Ureter (tissue), 1 donor: Measurements from ENCODE around the gene LGSN. TPM values are rescaled to one million over a fixed set of nuclear protein-coding genes. Genes with fewer than 3 reads are reported as not detected.
"Not testable (repeated sequence)": the region's sequence is repeated elsewhere in the genome, so short reads cannot be mapped to it uniquely, and the experiment has no call there.

Source experiments
- DNase-seq: peaks from one replicate; pipeline ENCODE4 v3.0.0-alpha.2; 2020; ENCODE audit warnings: low spot score
- total RNA-seq: library from RNA; stranded (reverse); gene quantifications from one replicate; pipeline ENCODE4 v1.2.4, GENCODE V29; 2023
- donor health status: DM: yes; HTN: yes; CAD: no.

The LGSN gene
- total RNA-seq, 1 donor from 2014 or later, result not detected

GRCh38 chr6:63305277-63305676 lies 14.5 kb downstream of the LGSN start:
- DNase-seq, result no peak

- DNase-seq, result no peak
These were observed 16.3 kb downstream of the LGSN start for GRCh38 chr6:63303476-63303875.

- DNase-seq, result no peak
These were observed 20.1 kb downstream of the LGSN start for GRCh38 chr6:63299667-63300066.

GRCh38 chr6:63295553-63296194 lies 24.1 kb downstream of the LGSN start:
- DNase-seq, result no peak

- DNase-seq, result no peak
These were observed 29.2 kb downstream of the LGSN start for GRCh38 chr6:63290492-63291058.

- no peak for DNase-seq
These were observed 30.4 kb downstream of the LGSN start for GRCh38 chr6:63289269-63289872.

- no peak for DNase-seq
These were observed 39.1 kb downstream of the LGSN start for GRCh38 chr6:63280639-63281180.

- DNase-seq, result no peak
These were observed 40.9 kb downstream of the LGSN start for GRCh38 chr6:63278916-63279315.

GRCh38 chr6:63275953-63276352 lies 43.8 kb downstream of the LGSN start:
- DNase-seq, result no peak

GRCh38 chr6:63274795-63275430 lies 44.9 kb downstream of the LGSN start:
- DNase-seq, result not testable (repeated sequence)

GRCh38 chr6:63272397-63272796 lies 47.4 kb downstream of the LGSN start:
- no peak for DNase-seq

GRCh38 chr6:63269470-63269869 lies 50.3 kb downstream of the LGSN start:
- DNase-seq, result no peak

GRCh38 chr6:63268574-63268973 lies 51.2 kb downstream of the LGSN start:
- no peak for DNase-seq

- no peak for DNase-seq
These were observed 52.0 kb downstream of the LGSN start for GRCh38 chr6:63267828-63268227.

GRCh38 chr6:63267046-63267445 lies 52.7 kb downstream of the LGSN start:
- DNase-seq, result no peak

GRCh38 chr6:63263444-63263843 lies 56.3 kb downstream of the LGSN start:
- no peak for DNase-seq

- no peak for DNase-seq
These were observed 58.0 kb downstream of the LGSN start for GRCh38 chr6:63261820-63262219.

- no peak for DNase-seq
These were observed 60.6 kb downstream of the LGSN start for GRCh38 chr6:63259153-63259552.

- no peak for DNase-seq
These were observed 69.8 kb downstream of the LGSN start for GRCh38 chr6:63249875-63250482.

GRCh38 chr6:63246581-63246980 lies 73.2 kb downstream of the LGSN start:
- no peak for DNase-seq

GRCh38 chr6:63245909-63246308 lies 73.9 kb downstream of the LGSN start:
- DNase-seq, result no peak

- DNase-seq, result no peak
These were observed 74.4 kb downstream of the LGSN start for GRCh38 chr6:63245420-63245819.
